Measurements from ENCODE around the gene ZIC4.

Gene ZIC4

DNA sequence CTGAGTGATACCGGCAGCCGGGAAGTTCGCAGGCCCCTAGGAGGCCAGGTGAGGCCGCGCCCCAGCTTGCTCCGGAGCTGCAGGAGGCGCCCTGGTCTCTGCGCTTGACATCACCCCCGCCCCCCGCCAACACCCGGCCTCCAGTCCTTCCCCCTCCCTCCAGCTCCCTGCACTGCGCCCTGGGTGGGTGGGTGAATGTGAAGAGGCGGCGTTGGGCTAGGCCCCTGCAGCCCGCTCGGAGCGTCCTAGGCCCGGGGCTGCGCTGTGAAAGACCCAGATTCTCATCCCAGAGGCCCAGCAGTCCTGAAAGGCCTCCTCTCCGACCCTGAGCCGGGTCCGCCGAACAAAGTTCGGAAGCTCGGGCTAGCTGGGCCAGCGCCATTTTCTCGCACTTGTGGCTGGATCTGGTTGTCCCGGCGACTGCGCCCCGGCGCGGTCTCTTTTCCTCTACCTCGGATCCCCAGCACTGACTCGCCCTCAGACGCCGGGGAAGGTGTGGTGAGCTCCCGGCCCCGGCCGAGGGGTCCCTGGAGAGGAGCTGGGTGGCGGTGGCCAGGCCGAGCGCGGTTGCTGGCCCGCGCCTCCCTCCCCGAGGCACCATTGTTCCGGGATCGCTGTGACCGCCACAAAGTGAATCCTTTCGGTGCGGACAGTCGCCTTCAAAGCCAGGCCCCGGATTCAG, 12.9 kb downstream of the ZIC4 start:
- peak overlapping the region; percentile 43 for H3K4me3 ChIP-seq (ENCODE audit: low read depth, low read length)

DNA sequence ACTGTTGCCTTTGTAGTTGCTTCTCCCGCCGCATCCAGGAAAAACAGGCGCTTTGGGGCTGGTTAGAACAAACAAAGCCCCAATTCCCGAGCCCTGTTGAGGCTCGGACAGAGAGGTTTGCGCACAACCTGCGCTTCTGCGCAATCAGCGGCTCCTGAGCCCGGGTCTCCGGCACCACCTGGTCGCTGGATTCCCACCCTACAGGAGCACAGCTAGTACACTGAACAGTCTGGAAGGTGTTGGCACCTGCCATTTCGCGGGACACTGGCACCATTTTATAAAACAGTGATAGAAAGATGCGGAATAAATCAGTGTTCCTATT, 13.8 kb downstream of the ZIC4 start:
- peak overlapping the region; percentile 15 for H3K4me3 ChIP-seq (ENCODE audit: low read depth, low read length)

DNA sequence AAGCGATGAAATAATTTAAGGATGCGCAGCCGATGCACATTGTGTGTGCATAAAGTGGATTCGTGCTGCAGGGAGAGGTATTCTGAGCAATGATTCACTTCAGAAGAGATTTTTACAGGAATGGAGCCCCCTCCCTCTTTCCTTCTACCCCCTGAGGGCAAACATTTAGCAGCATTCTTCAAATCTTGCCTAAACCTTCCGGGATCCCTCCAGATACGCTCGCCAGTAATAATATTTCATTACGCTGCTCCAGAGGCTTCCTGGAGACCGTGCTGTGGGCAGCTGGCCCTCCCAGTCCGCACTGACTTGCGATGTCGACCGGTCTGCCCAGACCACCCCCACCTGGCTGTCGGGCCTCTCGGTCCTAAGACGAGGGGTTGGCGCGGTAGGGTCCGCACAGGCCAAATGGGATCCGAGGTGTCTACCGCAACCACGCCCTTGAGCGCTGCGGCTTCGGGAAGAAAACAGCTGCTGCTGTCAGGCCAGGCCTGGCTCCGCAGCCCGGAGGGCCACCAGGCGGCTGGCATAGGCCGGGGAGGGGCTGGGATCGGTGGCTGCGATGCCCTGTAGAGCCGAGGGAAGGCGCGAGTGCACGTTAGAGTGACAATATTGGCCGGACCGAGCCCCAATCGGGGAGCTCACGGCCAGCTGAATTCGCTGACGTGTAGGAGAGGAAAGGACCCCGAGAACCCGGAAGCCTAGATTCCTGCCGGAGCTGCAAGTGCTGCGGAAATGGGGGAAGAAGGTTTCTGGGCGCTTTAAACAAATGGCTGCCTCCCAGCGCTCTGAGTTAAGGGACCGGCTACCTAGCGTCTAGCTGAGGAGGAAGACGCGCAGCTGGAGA, 14.3 kb downstream of the ZIC4 start:
- H3K4me3 ChIP-seq (ENCODE audit: low read depth, low read length), result peak overlapping the region; percentile 15

DNA sequence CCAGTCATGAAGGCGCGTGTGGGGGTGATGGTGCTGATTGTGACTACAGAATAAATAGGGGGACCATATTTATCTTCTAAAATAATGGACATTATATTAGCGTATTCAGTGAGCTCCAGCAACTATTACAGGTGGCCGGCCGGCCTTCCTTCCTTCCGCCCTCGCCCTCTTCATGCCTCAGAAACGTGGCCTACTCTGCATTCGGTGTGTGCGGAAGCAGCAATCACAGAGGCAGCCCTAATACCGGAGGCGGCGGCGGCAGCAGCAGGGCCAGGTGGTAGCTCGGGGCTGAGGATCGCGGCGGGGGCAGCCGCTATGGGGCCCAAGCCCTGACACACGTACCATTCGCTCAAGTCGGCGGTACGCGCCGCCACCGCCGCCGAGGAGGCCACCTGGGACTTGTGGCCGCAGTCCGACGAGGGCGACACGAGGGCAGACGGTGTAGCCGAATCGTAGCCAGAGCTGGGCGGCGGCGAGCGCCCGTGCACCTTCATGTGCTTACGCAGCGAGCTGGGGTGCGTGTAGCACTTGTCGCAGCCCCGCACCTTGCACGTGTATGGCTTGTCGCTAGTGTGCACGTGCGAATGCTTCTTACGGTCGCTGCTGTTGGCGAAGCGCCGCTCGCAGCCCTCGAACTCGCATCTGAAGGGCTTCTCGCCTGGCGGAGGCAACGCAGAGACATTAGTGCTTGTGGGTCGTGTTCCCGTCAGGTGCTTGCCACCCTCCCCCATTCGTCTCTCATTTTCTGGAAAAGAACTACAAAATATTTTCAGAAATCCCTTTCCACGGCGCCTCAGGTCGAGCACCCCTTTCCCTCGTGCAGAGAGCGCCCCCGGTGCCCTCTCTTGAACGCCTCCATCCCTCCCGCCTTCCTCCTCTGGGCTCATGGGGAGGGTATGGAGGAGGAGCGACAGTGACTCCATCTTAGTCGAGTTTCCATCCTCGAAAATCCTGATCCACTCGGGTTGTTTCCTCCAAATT, 15.5 kb downstream of the ZIC4 start:
- no peak overlapping the region for H3K4me3 ChIP-seq (ENCODE audit: low read depth, low read length)

DNA sequence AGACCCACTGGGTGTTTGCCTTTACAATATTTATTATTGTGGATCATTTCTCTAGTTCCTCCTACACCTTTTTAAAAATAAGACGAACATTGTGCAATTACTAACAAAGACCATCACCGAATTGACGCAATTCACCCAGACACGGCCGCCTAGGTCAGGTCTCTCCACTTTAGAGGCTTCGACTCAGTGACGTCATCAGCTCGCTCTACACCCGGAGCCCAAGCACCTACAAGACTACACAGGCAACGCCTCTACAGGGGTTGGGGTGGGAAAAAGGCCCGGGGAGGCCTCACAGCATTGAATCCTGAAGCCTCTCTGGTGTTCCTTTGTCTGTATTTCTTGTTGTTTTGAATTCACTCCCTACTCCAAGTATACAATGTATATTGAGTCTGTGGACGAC, 16.6 kb downstream of the ZIC4 start:
- H3K4me3 ChIP-seq (ENCODE audit: low read depth, low read length), result no peak overlapping the region

DNA sequence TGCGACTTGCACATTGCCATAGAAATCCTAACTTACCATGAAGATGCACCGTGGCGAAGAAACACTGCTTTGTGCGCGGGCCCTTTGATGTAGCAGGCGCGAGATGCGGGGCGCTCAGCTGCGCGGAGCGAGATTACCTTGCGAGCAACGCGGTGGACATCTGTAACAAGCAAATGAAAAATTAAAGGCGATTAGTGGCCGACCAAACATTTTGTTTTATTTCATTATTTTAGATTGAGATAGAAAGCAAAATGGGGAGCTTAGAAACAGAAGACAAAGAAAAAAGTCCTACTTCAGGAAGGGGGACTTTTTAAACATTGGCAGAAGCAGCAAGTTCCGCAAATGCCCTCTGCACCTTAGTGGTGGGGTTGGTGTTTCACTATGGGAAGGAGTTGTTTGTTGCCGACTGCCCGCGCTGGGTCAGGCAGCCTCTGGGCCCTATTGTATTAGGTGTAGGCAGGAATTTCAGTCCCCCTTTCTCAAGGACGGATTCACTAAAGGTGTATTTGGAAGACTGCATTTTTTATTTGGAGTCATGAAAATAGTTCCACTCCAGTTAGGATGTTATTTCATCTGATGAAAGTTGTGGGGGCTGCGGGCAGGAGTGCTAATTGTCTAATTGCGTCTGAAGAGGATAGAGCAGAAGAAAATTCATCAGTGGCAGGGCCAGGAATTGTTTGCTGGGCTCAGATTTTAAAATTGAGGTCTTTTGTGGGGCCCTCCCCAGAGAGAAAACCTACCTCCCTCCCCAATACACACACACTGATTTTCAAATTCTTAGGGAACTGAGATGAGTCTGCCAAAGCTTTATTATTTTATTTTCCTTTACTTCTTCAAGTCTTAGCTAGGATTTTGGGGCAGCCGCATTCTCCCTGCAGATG, 17.4 kb downstream of the ZIC4 start:
- H3K4me3 ChIP-seq (ENCODE audit: low read depth, low read length), result no peak overlapping the region

DNA sequence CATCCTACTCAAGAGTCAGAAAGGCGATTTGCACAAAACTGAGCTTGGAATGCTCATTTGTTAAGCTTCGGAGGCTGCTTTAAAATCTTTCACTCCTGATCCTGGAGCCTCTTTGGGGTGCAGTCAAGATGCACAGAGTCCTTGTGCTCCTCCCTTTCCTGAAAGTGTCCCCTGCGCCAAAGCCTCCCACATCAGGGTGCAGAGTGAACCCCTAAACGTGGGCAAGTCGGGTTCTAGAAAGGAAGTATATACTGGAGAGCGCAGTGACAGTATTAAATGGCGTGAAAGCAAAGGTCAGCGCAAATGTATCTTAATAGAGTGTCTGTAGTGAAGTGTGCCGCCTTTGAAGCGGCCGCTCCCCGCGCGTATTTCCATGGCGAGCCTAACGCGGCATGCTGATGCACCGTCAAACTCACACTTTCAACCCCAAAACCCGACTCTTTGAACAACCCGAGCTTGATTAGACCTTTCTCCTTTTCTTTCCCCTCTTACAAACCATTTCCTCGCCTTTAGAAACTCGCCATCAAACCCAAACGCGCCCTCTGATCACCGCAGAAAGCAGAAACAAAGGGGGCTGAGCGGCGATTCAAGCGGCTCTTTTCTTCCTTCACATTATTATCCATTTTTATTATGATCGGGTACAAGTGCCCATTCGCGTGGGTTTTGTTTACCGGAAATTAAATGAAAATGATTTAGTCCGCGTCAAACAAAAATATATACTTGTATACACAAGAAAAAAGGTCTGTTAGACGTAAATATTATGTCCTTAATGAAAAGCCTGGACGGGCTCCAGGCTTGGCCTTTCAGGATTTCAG, 18.3 kb downstream of the ZIC4 start:
- H3K4me3 ChIP-seq (ENCODE audit: low read depth, low read length), result no peak overlapping the region

DNA sequence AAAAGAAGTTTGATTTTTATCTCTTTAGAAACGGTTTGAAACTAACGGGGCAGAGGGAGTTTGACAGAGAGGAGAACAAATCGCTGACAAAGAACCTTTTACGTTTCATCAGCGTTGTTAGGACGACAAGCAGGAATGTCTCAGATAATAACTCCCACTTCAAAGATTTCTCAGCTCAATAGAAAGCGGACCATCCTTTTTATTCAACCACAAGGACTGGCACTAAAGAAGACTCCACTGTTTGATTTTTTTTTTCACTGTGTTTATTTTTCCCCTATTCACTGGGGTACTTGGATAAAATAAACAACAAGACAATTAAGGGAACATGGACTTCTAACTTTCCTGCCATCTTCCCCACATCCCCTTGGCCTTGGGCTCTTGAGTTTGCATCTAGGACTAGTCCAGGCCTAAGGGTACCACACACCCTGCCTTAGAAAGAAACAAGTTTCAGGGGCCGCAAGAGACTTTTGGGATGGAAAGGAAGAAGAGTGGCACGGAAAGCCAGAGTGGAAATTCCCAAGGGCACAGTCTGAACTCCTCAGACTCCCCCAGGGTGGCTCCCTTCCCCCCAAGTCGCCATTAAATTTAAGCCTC, 19.0 kb downstream of the ZIC4 start:
- no peak overlapping the region for H3K4me3 ChIP-seq (ENCODE audit: low read depth, low read length)

DNA sequence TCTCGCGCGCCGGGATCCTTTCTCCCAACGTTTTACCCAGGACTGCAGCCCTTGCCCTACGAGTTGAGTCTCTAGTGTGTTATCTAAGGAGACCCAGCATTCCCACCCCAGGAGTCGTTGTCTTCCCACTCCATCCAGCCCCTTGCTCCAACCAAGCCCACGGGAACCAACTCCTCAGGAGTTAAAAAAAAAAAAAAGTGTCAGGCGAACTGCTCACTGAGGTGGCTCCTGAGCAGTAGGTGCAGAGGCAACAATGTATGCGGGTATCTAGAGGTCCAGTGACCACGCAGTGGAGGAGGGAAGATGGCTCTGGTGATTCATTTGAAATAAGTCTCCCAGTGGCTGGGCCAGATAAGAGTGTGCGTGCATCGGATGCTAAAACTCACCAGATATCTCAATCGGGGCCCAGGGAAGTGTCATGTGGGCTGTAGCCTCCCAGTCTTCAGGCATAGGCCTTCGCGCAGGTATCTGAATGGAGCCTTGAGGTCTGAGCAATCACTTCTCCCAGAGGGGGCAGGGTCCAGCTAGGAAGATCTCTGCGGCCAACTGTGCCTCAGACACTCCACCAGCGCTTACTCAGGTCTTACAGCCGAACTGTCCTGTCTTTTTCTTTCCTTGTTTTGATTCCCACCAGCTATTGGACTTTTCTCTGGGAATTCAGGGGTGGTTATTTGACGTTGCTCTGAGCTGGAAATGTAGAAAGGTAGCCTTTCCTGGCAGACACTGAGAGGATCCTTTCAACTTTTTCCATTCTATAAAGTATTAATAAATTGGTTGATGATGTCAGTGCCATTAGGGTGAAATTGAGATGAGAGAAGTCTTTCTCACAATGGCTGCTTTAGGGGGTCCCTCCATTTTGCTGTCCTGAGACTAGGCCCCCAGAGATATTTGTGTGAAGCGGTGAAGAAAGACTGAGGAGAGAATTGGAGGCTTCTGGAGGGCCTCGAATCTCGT, 21.0 kb downstream of the ZIC4 start:
- H3K4me3 ChIP-seq (ENCODE audit: low read depth, low read length), result no peak overlapping the region

DNA sequence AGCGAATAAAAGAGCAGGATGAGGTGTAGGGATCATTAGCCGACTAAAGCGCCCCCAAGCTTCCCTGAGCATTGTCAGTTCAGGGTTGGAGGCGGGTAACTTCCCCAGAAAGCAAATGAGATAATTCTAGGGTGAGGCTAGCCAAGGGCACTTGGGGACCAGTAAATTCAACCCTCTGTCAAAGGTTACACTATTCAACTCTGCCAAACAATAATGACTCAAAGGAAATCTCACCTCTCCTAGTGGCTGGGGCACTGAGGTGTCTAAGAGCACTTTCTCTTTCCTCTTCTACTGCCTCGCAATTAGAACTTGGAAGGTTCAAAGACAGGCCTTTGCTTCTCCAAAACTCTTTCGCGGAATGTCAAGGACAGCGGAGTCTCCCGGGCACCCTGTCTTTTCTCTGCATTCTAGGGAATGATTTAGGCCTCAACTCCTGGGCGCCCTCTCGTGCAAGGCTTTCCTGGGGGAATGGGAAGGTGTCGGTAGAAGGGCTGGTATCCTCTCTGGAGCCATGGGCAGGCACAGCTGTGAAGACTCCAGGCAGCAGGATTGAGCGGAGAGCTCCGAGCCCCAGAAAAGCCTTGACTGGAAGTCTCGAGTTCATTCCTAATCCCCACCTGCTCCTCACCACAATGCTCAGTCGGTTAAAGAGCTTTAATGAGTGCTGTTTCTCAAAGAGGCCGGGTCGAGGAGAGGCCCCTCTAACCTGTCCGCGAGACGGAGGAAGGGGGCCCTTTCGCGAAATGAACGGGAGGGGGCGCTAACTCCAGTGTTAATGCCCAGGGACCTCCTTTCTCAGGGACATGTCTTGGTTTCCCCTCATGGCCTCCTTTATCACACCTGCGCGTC, 21.9 kb downstream of the ZIC4 start:
- H3K4me3 ChIP-seq (ENCODE audit: low read depth, low read length), result peak overlapping the region; percentile 1

DNA sequence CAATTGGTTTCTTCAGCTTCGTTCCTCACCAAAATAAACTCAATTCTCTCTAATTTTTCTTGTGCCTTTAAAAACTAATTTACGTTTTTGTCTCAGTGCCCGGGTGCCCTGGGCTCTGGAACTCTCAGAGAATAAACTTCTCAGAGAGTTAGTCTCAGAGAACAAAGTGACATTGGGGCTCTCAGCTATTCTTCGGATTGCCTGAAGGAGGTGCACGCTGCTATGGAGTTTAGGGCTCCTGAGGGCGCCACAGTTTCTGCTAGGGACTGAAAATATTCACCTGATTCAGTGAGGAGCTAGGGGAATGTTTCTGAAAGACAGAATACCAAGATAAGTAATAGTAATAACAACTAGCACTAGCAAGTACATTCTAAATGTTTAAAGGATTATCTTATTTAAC, 22.7 kb downstream of the ZIC4 start:
- no peak overlapping the region for H3K4me3 ChIP-seq (ENCODE audit: low read depth, low read length)

DNA sequence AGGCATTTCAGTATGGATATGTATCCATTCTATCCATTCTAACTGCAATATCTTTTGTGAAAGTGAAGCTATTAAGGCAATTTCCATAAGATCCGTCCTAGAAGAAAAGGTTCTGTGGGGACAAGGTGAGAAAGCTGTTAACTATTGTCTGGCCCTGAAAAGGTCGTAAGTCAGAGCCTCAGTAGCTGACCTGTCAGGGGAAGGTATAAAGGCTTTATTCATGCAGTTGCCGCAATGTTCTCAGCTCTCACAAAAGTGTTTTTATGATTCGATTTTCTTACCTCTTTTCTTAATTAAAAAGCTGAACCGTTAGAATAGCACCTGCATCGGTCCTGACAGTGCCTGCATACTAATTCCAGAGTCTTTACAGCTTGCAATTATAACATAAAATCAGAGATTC, 24.7 kb downstream of the ZIC4 start:
- H3K4me3 ChIP-seq (ENCODE audit: low read depth, low read length), result no peak overlapping the region

DNA sequence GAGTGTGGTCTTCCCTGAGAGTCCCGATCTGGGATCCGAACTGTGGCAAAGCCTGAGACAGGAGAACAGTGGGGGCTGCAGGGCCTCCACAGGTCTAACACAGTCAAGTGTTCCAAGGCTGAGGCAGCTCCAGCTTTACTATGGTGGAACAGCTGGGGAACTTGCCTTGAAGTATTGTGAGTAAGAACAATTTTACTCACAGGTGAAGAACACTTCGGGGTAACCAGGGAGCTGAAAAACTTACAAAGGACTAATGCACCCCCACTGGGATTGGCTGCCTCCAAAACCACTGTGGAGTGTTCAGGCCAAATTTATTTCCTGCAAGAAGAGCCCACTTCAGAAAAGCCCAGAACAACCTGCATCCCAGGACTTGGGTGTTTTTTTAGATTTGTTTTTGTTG, 25.4 kb downstream of the ZIC4 start:
- no peak overlapping the region for H3K4me3 ChIP-seq (ENCODE audit: low read depth, low read length)

DNA sequence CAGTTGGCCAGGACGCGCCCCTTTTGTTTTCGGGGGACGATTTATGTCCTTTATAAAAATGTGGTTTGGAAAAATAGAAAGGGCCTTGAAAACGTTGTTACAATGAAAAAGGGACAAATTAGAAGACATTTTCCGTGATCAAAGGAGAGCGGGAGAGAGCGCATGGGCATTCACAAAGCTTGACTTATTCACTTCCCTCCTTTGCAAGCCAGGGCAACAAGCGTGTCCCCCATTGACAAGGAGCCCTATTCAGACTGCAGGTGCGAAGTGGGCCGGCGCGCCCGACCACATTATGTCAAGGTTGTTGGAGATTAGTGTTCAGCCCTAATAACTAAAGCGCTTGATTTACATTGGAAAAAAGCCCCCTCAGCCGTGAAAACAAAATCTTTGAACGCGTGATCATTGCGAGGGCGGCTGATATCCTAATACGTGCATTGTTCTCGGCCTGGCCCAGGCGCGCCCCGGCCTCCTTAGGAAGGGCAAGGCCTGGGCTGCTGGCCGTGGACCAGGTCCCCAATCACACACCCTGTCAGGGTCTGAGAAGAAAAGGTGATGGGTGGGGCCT, 25.9 kb downstream of the ZIC4 start:
- H3K4me3 ChIP-seq (ENCODE audit: low read depth, low read length), result no peak overlapping the region

DNA sequence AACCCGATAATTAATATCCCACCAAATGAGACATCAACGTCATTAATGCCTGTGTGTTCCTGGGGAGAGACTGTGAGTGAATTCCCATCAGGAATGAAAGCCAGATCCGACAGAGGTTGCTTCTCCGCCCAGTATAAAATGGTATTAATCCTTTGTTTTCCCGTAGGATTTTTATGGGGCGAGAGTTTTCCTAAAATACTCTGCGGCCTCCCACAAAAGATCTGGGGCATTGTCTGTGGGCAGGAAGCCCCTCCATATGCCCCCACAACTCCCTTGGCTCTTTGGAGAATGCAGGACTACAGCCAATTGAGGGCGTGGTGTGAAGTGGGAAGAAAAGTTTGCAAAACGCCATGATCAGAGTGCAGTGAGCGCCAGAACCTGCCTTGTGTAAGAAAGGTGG, 26.7 kb downstream of the ZIC4 start:
- no peak overlapping the region for H3K4me3 ChIP-seq (ENCODE audit: low read depth, low read length)

DNA sequence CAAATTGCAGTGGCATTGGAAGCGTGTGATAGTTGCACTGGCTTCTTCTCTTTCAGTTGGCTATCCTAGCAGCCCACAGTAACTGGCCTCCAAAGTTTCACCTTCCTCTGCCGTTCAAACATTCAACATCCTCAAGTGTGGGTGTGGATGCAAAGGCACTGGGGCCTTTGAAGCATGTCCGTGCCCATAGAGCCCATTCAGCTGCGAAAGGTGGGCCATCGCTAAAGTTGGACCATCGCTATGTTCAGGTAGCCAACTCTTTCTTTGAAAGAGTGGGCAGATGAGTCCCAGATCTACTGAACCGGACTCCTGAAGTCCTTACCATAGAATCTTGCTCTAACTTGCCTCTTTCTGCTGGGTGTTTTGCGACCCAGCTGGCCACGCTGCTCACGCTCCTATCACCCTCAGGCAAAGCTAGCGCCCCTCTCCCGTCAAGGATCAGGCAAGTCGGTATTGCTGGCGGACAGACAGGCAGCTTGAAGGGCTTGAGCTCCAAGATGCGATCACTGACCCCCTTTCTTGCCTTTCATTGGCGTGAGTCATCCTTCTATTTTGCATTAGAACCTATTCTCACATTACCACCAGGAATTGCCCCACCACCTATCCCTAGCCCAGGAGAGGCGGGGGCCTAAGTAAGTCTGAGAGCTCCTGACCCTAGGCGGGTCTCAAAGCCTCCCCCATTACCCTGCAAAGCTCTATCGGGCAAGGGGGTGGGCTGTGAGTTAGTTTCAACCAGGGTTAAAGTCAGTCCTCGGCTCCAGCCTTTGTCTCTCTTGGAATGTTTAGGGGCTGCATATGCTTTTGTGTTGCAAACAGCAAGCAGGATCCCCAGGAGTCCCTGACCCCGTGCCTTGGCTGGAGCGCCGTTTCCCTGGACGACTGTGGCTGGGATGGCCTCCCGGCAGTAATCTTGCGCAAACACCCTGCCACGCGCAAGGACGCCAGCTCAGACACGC, 28.7 kb downstream of the ZIC4 start:
- peak overlapping the region; percentile 15 for H3K4me3 ChIP-seq (ENCODE audit: low read depth, low read length)

Measured in iPS-11a (cell line).